ENCODE results near the gene GRK4. TPM values are rescaled to one million over a fixed set of nuclear protein-coding genes. Genes with fewer than 3 reads are reported as not detected.
"Not testable (repeated sequence)": the region's sequence is repeated elsewhere in the genome, so short reads cannot be mapped to it uniquely, and the experiment has no call there.

GRK4 gene
- polyA plus RNA-seq, 6 donors from 2014 or later = 0.86 to 1.8 (median 0.96) TPM; not detected in 1

DNA sequence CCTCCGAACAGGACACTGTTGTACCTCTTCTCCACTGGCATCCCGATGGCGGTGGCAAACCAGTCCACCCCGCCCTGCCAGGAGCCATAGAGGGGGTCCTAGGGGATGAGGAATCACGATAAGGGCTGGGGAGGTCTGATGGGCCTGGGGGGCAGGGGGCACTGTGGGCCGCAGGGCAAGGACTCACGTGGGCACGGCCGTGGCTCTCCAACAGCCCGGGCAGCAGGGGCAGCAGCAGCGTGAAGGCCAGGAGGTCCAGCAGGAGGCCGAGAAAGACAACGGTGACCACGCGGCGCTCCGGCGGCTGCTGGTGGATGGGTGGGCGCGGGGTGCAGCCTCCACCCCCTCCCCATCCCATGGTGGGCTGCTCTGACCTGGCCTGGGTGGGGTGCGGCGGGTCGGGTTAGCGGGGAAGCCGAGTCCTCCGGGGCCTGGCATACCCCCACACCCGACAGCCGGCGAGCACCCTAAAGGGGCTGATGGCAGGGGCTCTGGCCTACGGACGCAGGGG is 29.8 kb upstream of the GRK4 start:
- Mint-ChIP-seq H3K9me3 (no peaks in the 10 kb centered on the region), H3K4me1 (peaks cover 21 to 43% (median 30%) of the 10 kb centered on the region in 3 donors), H3K27me3 (no peaks in the 10 kb centered on the region), H3K4me3 (peak overlapping the region; percentile 74 to 96 (median 86)), H3K27ac (peak overlapping the region; percentile 95 to 98 (median 95)), H3K36me3 (peaks cover 0 to 6% of the 10 kb centered on the region in 2 donors)
- no peak for ATAC-seq (ENCODE audit: low read depth in 2 of 2)
- DNase-seq = no peak

DNA sequence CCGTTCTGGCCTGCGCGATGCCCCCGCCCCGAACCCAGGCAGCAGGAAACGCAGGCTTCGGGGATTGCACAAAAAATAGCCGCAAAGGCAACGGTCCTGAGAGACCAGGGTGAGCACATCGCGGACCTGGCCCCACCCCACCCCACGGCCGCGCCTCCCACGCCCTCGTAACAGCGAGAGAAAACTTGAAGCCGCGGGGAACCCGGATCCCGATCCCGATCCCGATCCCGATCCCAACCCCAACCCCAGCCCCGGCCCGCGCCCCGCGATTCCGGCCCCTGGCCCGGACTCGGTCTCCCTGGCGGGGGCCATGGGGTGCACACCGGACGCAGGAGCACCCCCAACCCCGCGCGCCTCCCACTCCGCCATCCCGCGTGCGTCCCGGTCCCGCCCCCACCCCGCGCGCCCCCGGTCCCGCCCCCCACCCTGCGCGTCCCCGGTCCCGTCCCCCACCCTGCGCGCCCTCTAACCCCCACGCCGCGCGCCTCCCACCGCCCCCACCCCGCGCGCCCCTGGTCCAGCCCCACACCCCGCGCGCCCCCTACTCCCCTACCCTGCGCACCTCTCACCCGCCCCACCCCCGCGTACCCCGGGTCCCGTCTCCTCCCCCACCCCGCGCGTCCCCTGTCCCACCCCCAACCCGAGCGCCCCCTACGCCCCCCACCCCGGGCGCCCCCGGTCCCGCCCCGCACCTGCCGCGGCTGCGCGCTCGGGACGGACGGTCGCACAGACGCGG is 29.1 kb upstream of the GRK4 start:
- H3K4me1 Mint-ChIP-seq = peaks cover 21 to 39% (median 30%) of the 10 kb centered on the region in 3 donors
- H3K36me3 Mint-ChIP-seq = peaks cover 1 to 6% of the 10 kb centered on the region in 2 donors
- peak overlapping the region in 3 of 6 donors; percentile 75 to 95 (median 86) for H3K27ac Mint-ChIP-seq
- DNase-seq = peak; percentile 33
- H3K4me3 Mint-ChIP-seq = peak overlapping the region; percentile 60 to 94 (median 82)
- ATAC-seq (ENCODE audit: low read depth in 2 of 2) = peak in 1 of 2 donors; percentile 13
- H3K9me3 Mint-ChIP-seq = no peaks in the 10 kb centered on the region
- no peaks in the 10 kb centered on the region for H3K27me3 Mint-ChIP-seq

DNA sequence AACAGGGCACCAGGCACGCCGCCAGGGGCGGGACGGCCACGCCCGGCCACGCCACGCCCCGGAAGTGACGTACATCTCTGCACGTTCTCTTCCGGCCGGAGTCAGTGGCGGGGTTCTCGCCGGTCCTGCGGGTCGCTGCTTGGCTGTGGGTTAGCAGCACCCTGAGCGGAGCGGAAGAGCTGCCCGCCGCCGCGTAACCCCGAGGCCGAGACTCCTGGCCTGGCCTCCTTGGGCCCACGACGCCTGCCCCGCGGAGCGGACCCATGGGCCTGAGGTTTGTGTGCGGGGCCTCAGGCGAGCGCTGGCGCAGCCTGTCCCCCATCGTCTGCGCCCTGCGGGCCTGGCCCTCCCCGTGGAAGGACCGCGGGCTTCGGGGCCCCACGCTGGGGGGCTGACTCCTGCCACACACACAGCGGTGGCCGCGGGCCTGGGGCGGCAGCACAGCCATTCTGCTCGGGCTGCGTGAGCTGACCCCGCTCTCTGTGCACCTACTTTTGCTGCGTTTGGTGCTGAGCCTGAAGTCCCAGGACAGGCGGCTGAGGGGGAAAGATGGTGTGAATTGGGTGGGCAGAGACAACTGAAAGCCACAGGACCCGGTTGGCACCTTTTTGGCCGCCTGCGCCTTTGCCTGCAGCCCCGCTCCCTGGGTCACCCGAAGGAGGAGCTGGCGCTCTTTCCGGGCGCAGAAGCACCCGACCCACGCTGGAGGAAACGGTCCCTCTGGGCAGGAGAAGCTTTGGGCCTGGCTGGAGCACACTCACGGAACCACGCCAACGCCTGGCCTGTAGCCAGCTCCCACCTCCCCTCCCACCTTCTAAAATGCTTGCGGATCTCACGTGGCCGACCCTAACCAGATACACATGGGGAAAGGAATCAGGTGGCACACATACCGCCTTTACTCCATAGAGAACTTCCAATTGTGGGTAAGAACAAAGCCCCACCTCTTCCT is 28.3 kb upstream of the GRK4 start:
- Mint-ChIP-seq H3K27me3 (no peaks in the 10 kb centered on the region), H3K4me3 (peak overlapping the region; percentile 76 to 94 (median 84)), H3K27ac (peak overlapping the region in 5 of 6 donors; percentile 53 to 94 (median 86)), H3K4me1 (peaks cover 21 to 39% (median 30%) of the 10 kb centered on the region in 3 donors), H3K9me3 (no peaks in the 10 kb centered on the region), H3K36me3 (peaks cover 0 to 8% of the 10 kb centered on the region in 2 donors)
- DNase-seq (peak; percentile 97), ATAC-seq (ENCODE audit: low read depth in 2 of 2) (peak; percentile 68 to 72)

DNA sequence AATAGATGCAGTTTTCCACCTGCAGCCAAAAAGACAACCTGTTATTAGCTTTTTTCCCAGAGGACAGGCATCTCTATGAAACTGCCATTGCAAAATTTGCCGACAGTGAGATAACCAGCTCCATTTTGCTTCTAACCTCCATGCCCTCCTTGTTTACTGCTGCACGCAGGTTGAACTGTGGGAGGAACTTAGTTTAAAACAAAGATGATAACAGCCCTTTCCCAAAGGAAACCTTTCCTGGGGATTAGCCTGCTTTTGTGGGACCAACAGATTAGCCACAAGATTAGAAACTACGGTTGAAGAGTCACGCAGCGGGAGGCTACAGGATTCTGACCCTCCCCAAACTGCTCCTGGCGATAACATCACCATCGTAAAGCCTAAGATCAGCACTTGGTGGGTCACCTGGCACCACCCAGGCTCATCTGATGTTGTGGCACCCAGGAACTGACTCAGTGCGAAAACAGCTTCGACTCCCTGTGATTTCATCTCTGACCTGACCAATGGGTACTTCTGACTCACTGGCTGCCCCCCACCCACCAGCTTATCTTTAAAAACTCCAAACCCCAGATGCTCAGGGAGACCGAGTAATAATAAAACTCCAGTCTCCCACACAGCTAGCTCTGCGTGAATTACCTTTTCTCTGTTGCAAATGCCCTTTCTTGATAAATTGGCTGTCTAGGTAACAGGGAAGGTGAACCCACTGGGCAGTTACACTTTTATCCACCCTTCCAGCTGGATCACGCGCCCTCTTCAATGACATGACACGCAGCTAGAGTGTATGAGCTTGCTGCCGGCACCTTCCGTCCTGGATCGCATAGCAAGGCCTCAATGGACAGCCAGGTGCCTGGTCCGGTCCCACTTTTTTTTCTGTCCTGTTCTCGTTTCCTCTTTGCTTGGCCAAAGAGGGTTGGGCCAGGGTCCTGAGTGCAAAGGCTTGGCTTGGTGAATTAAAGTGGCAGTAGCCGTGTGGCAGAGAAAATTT is 27.3 kb upstream of the GRK4 start:
- H3K36me3 Mint-ChIP-seq = peaks cover 0 to 8% of the 10 kb centered on the region in 2 donors
- ATAC-seq (ENCODE audit: low read depth in 2 of 2) (no peak), DNase-seq (no peak)
- peaks cover 21 to 39% (median 30%) of the 10 kb centered on the region in 3 donors for H3K4me1 Mint-ChIP-seq
- H3K27ac Mint-ChIP-seq = peak overlapping the region in 4 of 6 donors; percentile 75 to 94 (median 86)
- peak overlapping the region; percentile 76 to 94 (median 84) for H3K4me3 Mint-ChIP-seq
- no peaks in the 10 kb centered on the region for H3K27me3 Mint-ChIP-seq
- no peaks in the 10 kb centered on the region for H3K9me3 Mint-ChIP-seq

DNA sequence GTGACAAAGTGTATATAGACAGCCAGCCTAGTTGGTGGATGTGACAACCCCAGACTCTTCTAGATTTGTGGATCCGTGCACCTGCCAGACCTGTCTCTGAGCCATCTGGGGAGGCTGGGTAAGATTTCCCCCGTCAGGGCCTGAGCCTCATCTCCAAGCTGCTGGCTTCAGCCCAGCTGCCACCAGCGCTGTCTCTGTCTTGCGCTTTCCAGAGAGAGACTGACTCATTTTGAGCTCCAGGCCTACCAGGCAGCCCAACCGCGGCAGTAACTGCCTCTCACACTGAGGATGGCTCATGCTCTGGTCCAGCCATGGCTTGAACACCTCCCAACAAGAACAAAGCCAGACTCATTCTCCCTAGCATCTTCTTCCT is 26.6 kb upstream of the GRK4 start:
- peak overlapping the region in 4 of 6 donors; percentile 20 to 92 (median 69) for H3K27ac Mint-ChIP-seq
- peaks cover 18 to 35% (median 23%) of the 10 kb centered on the region in 3 donors for H3K4me1 Mint-ChIP-seq
- H3K36me3 Mint-ChIP-seq = peaks cover 0 to 8% of the 10 kb centered on the region in 2 donors
- H3K27me3 Mint-ChIP-seq = no peaks in the 10 kb centered on the region
- ATAC-seq (ENCODE audit: low read depth in 2 of 2) (no peak), DNase-seq (no peak)
- H3K9me3 Mint-ChIP-seq = no peaks in the 10 kb centered on the region
- H3K4me3 Mint-ChIP-seq = peak overlapping the region in 6 of 8 donors; percentile 18 to 88 (median 48)

DNA sequence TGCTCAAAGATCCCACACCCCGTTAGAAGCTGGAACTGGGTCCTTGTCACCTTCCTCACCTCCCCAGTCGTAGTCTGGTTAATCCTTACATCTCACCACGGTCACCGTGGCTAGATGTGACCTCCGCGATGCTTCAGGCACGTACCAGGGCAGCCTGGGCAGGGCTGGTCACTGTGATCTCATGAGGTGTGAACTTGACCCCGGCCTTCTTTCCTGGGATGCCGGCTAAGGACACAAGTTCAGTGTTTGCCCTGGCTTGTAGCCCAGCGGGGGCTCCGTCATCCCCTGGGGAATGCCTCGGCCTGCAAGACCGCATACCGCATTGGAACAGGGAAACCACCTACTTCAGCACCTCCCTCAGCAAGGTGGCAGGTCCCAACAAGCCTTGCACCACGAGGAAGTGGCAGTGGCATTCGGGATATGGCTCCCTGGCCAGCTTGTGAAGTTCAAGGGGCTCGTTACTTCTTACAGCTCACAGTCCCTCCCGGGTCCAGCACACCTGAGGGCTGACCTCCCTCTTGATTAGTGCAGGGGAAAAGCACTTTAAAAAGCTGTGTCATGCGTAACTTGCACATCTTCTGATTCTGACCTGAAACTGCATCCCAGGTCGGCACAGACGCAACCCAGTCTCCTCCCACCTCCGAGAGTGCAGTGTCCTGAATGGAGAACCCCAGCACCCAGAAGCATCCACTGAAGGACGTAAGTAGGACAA is 26.1 kb upstream of the GRK4 start:
- ATAC-seq (ENCODE audit: low read depth in 2 of 2) (no peak), DNase-seq (no peak)
- peaks cover 0 to 8% of the 10 kb centered on the region in 2 donors for H3K36me3 Mint-ChIP-seq
- H3K27ac Mint-ChIP-seq = peak overlapping the region in 3 of 6 donors; percentile 63 to 92 (median 75)
- H3K4me3 Mint-ChIP-seq = peak overlapping the region in 6 of 8 donors; percentile 22 to 88 (median 54)
- H3K4me1 Mint-ChIP-seq = peaks cover 13 to 30% (median 17%) of the 10 kb centered on the region in 3 donors
- no peaks in the 10 kb centered on the region for H3K27me3 Mint-ChIP-seq
- H3K9me3 Mint-ChIP-seq = no peaks in the 10 kb centered on the region

DNA sequence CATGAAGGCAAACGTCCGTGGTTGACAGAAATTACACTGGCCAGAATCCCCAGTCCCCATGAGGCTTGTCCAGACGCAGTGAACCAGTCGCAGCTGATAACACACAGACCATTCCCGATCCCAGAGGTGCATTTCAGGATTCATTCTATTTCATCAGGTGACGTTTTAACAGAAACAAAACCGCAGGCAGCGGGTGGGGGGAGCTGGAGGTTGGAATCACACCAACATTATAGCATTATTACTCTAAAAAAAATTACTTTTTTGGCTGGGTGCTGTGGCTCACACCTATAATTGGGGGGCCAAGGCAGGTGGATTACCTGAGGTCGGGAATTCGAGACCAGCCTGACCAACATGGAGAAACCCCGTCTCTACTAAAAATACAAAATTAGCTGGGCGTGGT is 25.4 kb upstream of the GRK4 start:
- Mint-ChIP-seq H3K36me3 (peaks cover 0 to 8% of the 10 kb centered on the region in 2 donors), H3K27ac (peak overlapping the region in 1 of 6 donors; percentile 60)

DNA sequence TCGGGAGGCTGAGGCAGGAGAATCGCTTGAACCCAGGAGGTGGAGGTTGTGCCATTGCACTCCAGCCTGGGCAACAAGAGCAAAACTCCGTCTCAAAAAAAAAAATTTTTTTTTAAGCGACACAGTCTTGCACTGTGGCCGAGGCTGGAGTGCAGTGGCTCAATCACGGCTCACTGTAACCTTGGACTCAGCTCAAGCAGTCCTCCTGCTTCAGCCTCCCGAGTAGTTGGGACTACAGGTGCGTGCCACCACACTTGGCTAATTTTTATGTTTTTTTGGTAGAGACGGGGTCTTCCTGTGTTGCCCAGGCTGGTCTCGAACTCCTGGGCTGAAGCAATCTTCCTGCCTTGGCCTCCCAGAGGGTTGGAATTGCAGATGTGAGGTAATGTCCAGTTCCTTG is 25.0 kb upstream of the GRK4 start:
- not testable (repeated sequence) for DNase-seq; H3K36me3 Mint-ChIP-seq; ATAC-seq (ENCODE audit: low read depth in 2 of 2); H3K27me3 Mint-ChIP-seq; H3K9me3 Mint-ChIP-seq
- H3K27ac Mint-ChIP-seq = peak overlapping the region in 1 of 6 donors; percentile 60
- peaks cover 9 to 19% (median 13%) of the 10 kb centered on the region in 3 donors for H3K4me1 Mint-ChIP-seq
- peak overlapping the region in 1 of 8 donors; percentile 88 for H3K4me3 Mint-ChIP-seq

More for the DNA sequence above, 25.4 kb upstream of the GRK4 start:
- H3K4me1 Mint-ChIP-seq = peaks cover 14 to 23% (median 17%) of the 10 kb centered on the region in 3 donors
- no peaks in the 10 kb centered on the region for H3K27me3 Mint-ChIP-seq
- H3K9me3 Mint-ChIP-seq = no peaks in the 10 kb centered on the region
- ATAC-seq (ENCODE audit: low read depth in 2 of 2) = no peak
- H3K4me3 Mint-ChIP-seq = peak overlapping the region in 2 of 8 donors; percentile 16 to 88
- no peak for DNase-seq

DNA sequence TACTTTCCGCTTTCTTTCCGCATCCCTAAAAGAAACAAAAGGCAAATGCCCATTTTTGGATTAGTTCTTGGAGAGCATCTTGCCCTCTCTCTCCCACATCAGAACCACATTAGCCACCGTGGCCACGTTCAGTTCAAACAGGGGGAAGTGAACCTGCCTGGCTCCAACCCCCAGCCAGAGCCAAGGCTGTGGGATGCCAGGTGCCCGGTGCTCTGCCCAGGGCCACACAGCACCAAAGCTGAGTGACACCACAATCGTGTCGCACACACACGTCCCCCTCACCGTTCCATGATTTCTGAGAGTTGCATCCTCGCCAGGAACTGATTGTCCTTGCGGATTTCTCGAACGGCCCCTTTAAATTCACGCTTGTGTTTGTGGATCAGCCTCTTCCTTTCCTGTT is 24.5 kb upstream of the GRK4 start:
- ATAC-seq (ENCODE audit: low read depth in 2 of 2) (no peak), DNase-seq (no peak)
- peaks cover 7 to 18% (median 13%) of the 10 kb centered on the region in 3 donors for H3K4me1 Mint-ChIP-seq
- H3K36me3 Mint-ChIP-seq = peaks cover 0 to 8% of the 10 kb centered on the region in 2 donors
- H3K4me3 Mint-ChIP-seq = peak overlapping the region in 1 of 8 donors; percentile 64
- no peaks in the 10 kb centered on the region for H3K27me3 Mint-ChIP-seq
- no peaks in the 10 kb centered on the region for H3K9me3 Mint-ChIP-seq
- peak overlapping the region in 4 of 6 donors; percentile 34 to 68 (median 56) for H3K27ac Mint-ChIP-seq

DNA sequence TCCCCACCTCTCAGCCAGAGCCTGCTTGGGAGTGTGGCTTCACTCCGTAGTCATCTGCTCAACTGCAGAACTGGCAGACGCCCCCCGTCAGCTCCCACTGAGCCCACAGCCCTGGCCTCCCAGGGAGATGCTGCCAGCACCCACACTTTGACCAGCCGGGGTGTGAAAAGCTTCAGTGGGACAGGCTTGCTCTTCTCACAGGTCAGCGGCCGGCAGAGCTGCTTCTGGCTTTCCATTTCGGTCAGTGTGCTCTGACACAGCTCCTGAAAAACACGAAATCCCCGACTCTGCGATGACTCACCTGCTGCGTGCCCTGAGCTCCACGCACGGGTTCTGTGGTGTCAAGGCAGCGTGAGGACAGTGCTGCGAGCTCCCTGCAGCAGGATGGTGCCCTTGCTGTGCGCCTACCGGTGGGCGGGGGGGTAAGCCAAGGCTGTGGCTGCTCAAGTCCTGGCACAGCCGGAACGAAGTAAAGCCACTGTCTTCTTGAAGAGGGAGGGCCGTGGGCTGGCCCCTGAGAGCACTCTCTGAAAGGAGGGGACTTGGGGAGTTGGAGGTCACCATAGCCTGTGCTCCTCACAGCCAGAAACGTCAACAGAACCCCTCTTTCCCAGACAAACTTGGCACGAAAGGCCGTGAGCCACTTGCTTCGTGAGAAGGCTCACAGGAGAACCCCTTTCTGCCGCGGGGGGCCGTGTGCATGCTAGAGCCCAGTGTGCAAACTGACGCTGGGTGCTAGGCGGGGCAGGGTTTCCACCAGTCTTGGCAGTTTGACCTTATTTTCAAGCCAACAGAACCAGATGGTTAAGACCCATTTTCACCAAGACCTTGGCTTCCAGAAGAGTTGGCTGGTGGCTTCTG is 23.8 kb upstream of the GRK4 start:
- H3K27me3 Mint-ChIP-seq = no peaks in the 10 kb centered on the region
- peaks cover 0 to 8% of the 10 kb centered on the region in 2 donors for H3K36me3 Mint-ChIP-seq
- H3K27ac Mint-ChIP-seq = peak overlapping the region in 1 of 6 donors; percentile 81
- peak overlapping the region in 1 of 8 donors; percentile 64 for H3K4me3 Mint-ChIP-seq
- no peaks in the 10 kb centered on the region for H3K9me3 Mint-ChIP-seq
- H3K4me1 Mint-ChIP-seq = peaks cover 7 to 18% (median 13%) of the 10 kb centered on the region in 3 donors
- no peak for DNase-seq
- no peak for ATAC-seq (ENCODE audit: low read depth in 2 of 2)

Measured in naive B cell (primary cell).